Activated naive CD4-positive, alpha-beta T cell treated with anti-CD3 and anti-CD28 coated beads, Interleukin-2, amount 10 ng/mL, durations not matched to agents 7 days and 5 days (primary cell): ENCODE measurements around the gene ZFP62.

ENCODE experiments used
- CTCF ChIA-PET: fragments of 350-600 bp; sonication (Branson Sonifier 250); formaldehyde crosslinking; loops from one replicate; lab custom pipeline; 2021; ENCODE audit warnings: antibody characterized with exemption; lab: Charles Lee
- DNase-seq: peaks from one replicate; pipeline ENCODE4 v3.0.0-alpha.2; 2020
- H3K27ac Mint-ChIP-seq: one replicate; pipeline ENCODE4 v1.8.0; 2021; ENCODE audit warnings: mild to moderate bottlenecking, moderate library complexity, mixed read lengths
- H3K27me3 Mint-ChIP-seq: one replicate; pipeline ENCODE4 v1.8.0; 2021; ENCODE audit warnings: mild to moderate bottlenecking, mixed read lengths
- H3K36me3 Mint-ChIP-seq: one replicate; pipeline ENCODE4 v1.8.0; 2021; ENCODE audit warnings: mixed read lengths
- H3K4me1 Mint-ChIP-seq: one replicate; pipeline ENCODE4 v1.8.0; 2021; ENCODE audit warnings: mixed read lengths
- H3K4me3 Mint-ChIP-seq: one replicate; pipeline ENCODE4 v1.8.0; 2021; ENCODE audit warnings: mild to moderate bottlenecking, moderate library complexity, mixed read lengths
- H3K9me3 Mint-ChIP-seq: one replicate; pipeline ENCODE4 v1.8.0; 2021; ENCODE audit warnings: mixed read lengths

Gene ZFP62

DNA sequence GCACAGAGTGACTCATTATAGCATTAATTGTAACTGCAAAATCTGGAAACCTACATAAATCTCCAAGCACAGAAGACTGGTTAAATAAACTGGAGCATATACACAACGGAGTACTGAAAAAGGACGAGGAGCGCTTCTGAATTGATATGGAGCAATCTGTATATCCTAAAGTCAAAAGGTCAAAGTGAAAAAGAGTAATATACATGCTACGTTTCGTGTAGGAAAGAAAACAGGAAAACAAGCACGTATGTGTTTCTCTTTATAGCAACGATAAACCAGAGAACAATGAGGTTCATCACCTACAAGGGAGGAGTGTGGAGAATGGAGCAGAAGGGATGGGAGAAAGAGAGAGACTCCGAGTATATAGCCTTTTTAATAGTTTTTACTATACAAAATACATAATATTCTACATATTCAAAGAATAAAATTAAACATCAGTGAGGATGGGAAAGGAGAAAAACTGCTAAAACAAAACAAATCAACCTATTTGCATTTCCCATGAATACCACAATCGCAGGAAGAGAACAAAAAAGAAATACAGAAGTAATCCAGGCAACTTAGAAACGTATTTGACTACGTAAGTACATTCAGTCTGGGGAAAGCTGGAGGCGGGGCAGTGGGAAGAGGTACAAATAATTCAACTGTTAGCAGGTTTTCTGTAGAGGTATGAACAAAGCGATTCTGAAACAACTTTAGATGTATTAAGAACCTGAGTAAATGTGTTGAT, 7.8 kb downstream of the ZFP62 start:
- no peaks in the 10 kb centered on the region for H3K4me1 Mint-ChIP-seq
- peaks cover 76% of the 10 kb centered on the region for H3K36me3 Mint-ChIP-seq
- H3K4me3 Mint-ChIP-seq = no peak overlapping the region
- no peaks in the 10 kb centered on the region for H3K27me3 Mint-ChIP-seq
- H3K9me3 Mint-ChIP-seq = peaks cover 41% of the 10 kb centered on the region
- CTCF ChIA-PET = no interaction called here
- no peak for DNase-seq
- no peak overlapping the region for H3K27ac Mint-ChIP-seq

DNA sequence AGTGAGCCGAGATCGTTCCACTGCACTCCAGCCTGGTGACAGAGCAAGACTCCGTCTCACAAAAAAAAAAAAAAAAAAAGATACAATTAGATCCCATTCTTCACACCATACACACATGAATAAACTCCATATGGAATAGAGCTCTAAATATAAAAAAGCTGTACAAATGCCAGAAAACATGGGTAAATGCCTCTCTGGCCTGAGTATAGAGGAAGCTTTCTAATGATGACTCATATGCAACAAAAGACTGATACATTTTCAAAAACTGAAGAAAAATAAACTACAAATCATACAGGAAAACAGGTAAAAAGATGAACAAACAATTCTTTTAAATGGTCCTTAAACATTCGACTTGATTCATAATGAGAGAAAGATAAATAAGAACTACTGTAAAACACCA, 8.6 kb downstream of the ZFP62 start:
- Mint-ChIP-seq H3K27me3 (no peaks in the 10 kb centered on the region), H3K36me3 (peaks cover 83% of the 10 kb centered on the region), H3K4me3 (no peak overlapping the region), H3K27ac (no peak overlapping the region), H3K4me1 (no peaks in the 10 kb centered on the region), H3K9me3 (peaks cover 49% of the 10 kb centered on the region)
- CTCF ChIA-PET = interaction anchor here (1.0 kb wide), 1 partner anchor 16 kb away, joined by 3 read pairs; no protein-coding TSS in a partner anchor
- no peak for DNase-seq

DNA sequence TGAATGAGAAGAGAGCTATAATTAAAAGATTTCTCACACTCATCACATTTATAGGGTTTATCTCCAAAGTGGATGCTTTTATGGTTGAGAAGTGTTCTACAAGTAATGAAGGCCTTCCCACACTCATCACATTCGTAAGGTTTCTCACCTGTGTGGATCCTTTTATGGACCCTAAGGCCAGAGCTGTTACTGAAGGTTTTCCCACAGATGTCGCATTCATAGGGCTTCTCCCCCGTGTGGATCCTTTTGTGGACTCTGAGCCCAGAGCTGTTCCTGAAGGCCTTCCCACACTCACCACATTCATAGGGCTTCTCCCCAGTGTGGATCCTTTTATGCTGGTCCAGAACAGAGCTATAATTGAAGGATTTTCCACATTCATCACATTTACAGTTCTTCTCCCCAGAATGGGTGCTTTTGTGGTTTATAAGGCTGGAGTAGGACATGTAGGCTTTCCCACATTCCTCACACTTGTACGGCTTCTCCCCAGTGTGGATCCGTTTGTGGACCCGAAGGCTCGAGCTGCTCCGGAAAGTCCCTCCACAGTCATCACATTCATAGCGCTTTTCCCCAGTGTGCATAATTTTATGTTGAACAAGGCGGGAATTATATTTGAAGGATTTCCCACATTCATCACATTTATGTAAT, 10.5 kb downstream of the ZFP62 start:
- DNase-seq = no peak

DNA sequence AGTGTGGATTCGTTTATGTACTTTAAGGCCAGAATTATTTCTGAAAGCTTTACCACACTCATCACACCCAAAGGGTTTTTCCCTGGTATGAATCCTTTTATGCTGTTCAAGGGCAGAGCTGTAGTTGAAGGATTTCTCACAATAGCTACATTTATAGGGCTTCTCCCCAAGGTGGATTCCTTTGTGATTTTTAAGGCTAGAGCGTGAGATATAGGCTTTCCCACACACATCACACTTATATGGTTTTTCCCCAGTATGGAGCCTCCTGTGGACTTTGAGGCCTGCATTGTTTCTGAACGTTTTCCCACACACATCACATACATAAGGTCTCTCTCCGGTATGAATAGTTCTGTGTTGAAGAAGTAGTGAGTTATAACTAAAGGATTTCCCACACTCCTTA, 11.2 kb downstream of the ZFP62 start:
- Mint-ChIP-seq H3K9me3 (peaks cover 71% of the 10 kb centered on the region), H3K27me3 (no peaks in the 10 kb centered on the region), H3K36me3 (peaks cover 88% of the 10 kb centered on the region), H3K4me1 (no peaks in the 10 kb centered on the region), H3K27ac (no peak overlapping the region), H3K4me3 (no peak overlapping the region)
- CTCF ChIA-PET = interaction anchor here (1.0 kb wide), 1 partner anchor 14 kb away, joined by 3 read pairs; no protein-coding TSS in a partner anchor
- no peak for DNase-seq

More for the DNA sequence above, 10.5 kb downstream of the ZFP62 start:
- CTCF ChIA-PET = interaction anchor here (1.0 kb wide), 2 partner anchors 13 to 18 kb away, joined by 3 to 4 read pairs; no protein-coding TSS in a partner anchor
- Mint-ChIP-seq H3K9me3 (peaks cover 69% of the 10 kb centered on the region), H3K27ac (no peak overlapping the region), H3K4me1 (no peaks in the 10 kb centered on the region), H3K4me3 (no peak overlapping the region), H3K36me3 (peaks cover 91% of the 10 kb centered on the region), H3K27me3 (no peaks in the 10 kb centered on the region)

DNA sequence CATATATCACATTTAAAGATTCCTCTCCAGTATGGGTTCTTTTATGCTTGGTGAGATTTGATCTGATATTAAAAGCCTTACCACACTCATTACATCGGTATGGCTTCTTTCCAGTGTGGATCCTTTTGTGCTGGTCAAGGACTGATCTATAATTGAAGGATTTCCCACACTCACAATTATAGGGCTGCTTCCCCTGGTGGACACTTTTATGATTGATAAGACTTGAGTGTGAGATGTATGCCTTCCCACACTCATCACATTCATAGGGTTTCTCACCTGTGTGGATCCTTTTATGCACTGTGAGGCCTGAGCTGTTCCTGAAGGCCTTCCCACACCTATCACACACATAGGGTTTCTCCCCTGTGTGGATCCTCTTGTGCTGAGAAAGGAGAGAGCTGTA, 12.2 kb downstream of the ZFP62 start:
- Mint-ChIP-seq H3K4me1 (no peaks in the 10 kb centered on the region), H3K4me3 (no peak overlapping the region), H3K36me3 (peaks cover 83% of the 10 kb centered on the region), H3K9me3 (peaks cover 71% of the 10 kb centered on the region), H3K27me3 (no peaks in the 10 kb centered on the region), H3K27ac (no peak overlapping the region)
- DNase-seq = no peak
- CTCF ChIA-PET = no interaction called here

DNA sequence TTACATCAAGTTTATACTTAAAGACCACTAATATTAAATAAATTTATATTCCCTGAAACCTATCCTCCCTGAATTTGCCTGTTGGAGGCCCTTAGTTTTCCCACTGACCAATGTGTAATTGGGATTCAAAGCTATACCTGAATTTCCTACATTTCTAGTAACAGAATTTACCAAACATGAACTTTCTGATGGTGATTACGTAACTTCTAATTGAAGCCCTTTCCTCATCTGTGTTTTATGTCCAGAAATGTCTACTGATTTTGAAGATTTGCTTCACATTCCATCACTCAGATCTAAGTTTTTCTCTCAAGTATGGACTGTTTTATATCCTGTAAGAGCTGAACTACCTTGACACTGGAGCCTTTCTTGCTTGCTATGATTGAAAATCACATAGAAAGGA, 12.8 kb downstream of the ZFP62 start:
- CTCF ChIA-PET = no interaction called here
- H3K36me3 Mint-ChIP-seq = peaks cover 78% of the 10 kb centered on the region
- DNase-seq = no peak
- H3K27me3 Mint-ChIP-seq = no peaks in the 10 kb centered on the region
- no peak overlapping the region for H3K27ac Mint-ChIP-seq
- no peaks in the 10 kb centered on the region for H3K4me1 Mint-ChIP-seq
- H3K4me3 Mint-ChIP-seq = no peak overlapping the region
- peaks cover 71% of the 10 kb centered on the region for H3K9me3 Mint-ChIP-seq

DNA sequence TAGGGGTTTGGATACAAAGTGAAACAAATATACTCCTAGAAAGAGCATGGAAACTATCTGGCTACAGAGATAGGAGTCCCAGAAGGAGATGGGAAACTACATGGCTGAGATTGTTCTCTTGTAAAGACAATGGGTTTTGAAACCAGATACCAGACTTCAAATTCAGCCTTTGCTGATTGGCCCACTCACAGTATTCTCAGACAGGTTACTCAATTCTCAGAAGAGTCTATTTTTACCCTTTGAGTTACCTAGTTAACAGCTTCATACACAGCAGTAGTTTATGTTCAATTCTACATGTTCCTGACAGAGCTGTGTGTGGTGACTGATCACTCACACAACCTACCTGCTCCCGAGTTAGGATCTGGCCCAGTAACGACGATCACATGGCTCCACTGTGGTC, 14.1 kb downstream of the ZFP62 start:
- CTCF ChIA-PET = interaction anchor here (1.0 kb wide), 1 partner anchor 10 kb away, joined by 3 read pairs; no protein-coding TSS in a partner anchor
- Mint-ChIP-seq H3K36me3 (peaks cover 70% of the 10 kb centered on the region), H3K4me1 (no peaks in the 10 kb centered on the region), H3K27ac (no peak overlapping the region), H3K27me3 (no peaks in the 10 kb centered on the region), H3K4me3 (no peak overlapping the region), H3K9me3 (peaks cover 66% of the 10 kb centered on the region)
- no peak for DNase-seq

DNA sequence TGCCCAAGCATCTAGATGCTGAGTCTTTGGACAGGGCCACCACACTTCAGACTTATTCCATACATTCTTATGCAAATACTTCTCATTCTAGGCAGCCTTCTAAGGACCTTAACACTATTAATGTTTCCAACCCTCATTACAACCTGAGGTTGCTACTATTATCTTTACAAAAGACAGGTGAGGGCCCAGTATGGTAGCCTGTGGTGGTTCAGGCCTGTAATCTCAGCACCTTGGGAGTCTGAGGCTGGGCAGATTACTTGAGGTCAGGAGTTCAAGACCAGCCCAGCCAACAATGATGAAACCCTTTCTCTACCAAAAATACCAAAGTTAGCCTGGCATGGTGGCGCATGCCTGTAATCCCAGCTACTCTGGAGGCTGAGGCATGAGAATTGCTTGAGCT, 16.2 kb downstream of the ZFP62 start:
- no peak overlapping the region for H3K4me3 Mint-ChIP-seq
- CTCF ChIA-PET = no interaction called here

DNA sequence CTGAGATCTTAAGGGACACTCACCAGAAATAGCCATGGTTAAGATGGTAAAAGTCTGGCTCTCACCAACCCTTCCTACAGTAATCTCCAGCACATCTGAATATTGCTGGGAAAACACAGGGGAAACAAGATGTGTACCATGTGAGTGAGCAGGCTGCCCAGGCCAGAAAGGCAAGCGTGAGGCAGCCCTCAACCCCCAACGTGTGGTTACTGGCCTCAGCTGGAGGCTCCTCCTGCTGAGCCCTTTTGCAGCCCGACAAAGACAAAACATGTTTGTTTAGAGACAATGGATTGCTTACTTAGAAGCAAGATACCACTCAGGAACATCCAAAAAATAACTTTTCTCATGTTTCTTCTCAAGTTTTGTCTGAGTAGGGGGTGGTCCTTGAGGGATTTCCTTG, 16.6 kb downstream of the ZFP62 start:
- H3K4me1 Mint-ChIP-seq = no peaks in the 10 kb centered on the region
- peaks cover 48% of the 10 kb centered on the region for H3K36me3 Mint-ChIP-seq
- CTCF ChIA-PET = no interaction called here
- no peak for DNase-seq
- no peaks in the 10 kb centered on the region for H3K27me3 Mint-ChIP-seq
- H3K27ac Mint-ChIP-seq = no peak overlapping the region
- H3K4me3 Mint-ChIP-seq = no peak overlapping the region
- H3K9me3 Mint-ChIP-seq = peaks cover 45% of the 10 kb centered on the region

More for the DNA sequence above, 16.2 kb downstream of the ZFP62 start:
- Mint-ChIP-seq H3K27ac (no peak overlapping the region), H3K36me3 (peaks cover 52% of the 10 kb centered on the region), H3K9me3 (peaks cover 49% of the 10 kb centered on the region), H3K27me3 (no peaks in the 10 kb centered on the region), H3K4me1 (no peaks in the 10 kb centered on the region)
- no peak for DNase-seq

DNA sequence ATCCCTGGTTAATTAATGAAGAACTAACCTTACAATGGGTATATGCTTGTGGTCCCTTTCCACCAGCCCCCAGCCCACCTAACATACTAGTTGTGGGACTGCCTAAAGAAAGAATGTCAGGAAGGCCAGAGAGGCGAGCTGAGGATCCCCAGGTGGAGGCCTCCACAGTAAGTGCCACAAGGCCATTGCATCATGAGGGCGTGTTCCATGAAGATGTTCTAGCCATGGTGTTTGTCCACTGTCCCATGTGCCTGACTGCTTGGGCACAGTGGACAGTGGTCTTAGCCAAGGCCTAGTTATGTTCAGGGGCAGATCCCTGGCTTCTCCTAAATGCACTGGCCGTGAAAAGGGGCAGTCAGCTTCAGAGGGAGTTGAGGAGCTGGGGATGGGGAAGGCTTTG, 21.1 kb downstream of the ZFP62 start:
- Mint-ChIP-seq H3K27me3 (no peaks in the 10 kb centered on the region), H3K9me3 (peaks cover 7% of the 10 kb centered on the region), H3K27ac (no peak overlapping the region), H3K4me3 (no peak overlapping the region), H3K4me1 (peaks cover 6% of the 10 kb centered on the region), H3K36me3 (peaks cover 37% of the 10 kb centered on the region)
- no peak for DNase-seq
- CTCF ChIA-PET = no interaction called here

DNA sequence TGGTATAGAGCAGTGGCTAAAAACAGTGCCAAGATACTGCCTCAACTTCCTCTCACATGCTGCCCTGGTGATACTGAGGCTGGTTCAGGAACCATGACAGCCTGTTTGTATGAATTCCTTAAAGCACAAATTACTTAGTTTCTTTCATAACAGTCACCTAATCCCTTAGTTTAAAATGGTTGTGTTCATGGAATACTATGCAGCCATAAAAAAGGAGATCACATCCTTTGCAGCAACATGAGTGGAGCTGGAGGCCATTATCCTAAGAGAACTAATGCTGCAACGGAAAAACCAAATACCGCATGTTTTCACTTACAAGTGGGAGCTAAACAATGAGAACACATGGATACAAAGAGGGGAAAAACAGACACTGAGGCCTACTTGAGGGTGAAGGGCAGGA, 21.8 kb downstream of the ZFP62 start:
- Mint-ChIP-seq H3K4me1 (peaks cover 13% of the 10 kb centered on the region), H3K36me3 (peaks cover 43% of the 10 kb centered on the region), H3K27ac (no peak overlapping the region), H3K4me3 (no peak overlapping the region), H3K27me3 (no peaks in the 10 kb centered on the region), H3K9me3 (peaks cover 7% of the 10 kb centered on the region)
- no peak for DNase-seq
- CTCF ChIA-PET = no interaction called here

DNA sequence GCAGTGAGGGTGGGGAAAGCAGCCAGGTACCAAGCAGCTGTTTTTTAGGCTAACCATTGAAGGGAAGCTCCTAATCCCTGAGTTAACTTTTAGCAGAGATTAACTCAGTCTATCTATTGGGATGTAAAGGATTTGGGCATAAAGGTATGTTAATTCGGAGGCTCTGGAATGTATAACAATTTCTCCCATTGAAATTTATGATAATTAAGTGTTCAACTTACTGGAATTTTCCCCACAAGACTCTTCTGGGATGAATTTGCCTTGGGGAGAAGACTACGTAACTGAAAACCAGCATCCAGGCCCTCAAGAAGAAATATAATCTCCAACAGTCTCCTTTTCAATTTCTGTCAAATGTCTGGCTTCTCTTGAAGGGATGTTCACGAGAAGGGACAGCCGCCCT, 23.6 kb downstream of the ZFP62 start:
- peaks cover 7% of the 10 kb centered on the region for H3K9me3 Mint-ChIP-seq
- H3K27ac Mint-ChIP-seq = no peak overlapping the region
- peaks cover 50% of the 10 kb centered on the region for H3K36me3 Mint-ChIP-seq
- H3K4me1 Mint-ChIP-seq = peaks cover 28% of the 10 kb centered on the region
- CTCF ChIA-PET = interaction anchor here (1.1 to 1.4 kb wide), 2 partner anchors 10 to 27 kb away, joined by 3 read pairs; no protein-coding TSS in a partner anchor
- no peaks in the 10 kb centered on the region for H3K27me3 Mint-ChIP-seq
- no peak for DNase-seq
- no peak overlapping the region for H3K4me3 Mint-ChIP-seq

DNA sequence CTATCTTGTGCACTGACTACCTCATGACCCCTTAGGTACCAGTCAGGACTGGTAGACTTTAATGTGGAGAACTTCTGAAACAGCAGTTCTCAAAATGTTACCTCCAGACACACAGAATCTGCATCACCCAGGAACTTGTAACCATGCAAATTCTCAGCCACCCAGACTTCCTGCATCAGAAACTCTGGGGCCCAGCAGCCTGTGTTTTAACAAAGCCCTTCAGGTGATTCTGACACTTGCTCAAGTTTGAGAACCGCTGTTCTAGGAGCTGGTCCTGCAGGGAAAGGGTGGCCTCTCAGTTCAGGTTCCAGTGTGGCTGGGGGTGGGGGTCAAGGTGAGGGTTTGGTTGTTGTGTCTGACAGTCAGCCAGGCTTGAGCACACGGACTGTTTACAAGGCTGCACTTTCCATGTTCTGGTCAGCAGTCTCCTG, 28.4 kb downstream of the ZFP62 start:
- CTCF ChIA-PET = interaction anchor here (1.0 to 1.2 kb wide), 2 partner anchors 10 to 30 kb away, joined by 3 read pairs; no protein-coding TSS in a partner anchor
- Mint-ChIP-seq H3K36me3 (peaks cover 62% of the 10 kb centered on the region), H3K9me3 (peaks cover 3% of the 10 kb centered on the region), H3K4me3 (peak overlapping the region; percentile 99), H3K27me3 (peaks cover 4% of the 10 kb centered on the region), H3K27ac (peak overlapping the region; percentile 99), H3K4me1 (peaks cover 47% of the 10 kb centered on the region)
- DNase-seq = peak; percentile 72

DNA sequence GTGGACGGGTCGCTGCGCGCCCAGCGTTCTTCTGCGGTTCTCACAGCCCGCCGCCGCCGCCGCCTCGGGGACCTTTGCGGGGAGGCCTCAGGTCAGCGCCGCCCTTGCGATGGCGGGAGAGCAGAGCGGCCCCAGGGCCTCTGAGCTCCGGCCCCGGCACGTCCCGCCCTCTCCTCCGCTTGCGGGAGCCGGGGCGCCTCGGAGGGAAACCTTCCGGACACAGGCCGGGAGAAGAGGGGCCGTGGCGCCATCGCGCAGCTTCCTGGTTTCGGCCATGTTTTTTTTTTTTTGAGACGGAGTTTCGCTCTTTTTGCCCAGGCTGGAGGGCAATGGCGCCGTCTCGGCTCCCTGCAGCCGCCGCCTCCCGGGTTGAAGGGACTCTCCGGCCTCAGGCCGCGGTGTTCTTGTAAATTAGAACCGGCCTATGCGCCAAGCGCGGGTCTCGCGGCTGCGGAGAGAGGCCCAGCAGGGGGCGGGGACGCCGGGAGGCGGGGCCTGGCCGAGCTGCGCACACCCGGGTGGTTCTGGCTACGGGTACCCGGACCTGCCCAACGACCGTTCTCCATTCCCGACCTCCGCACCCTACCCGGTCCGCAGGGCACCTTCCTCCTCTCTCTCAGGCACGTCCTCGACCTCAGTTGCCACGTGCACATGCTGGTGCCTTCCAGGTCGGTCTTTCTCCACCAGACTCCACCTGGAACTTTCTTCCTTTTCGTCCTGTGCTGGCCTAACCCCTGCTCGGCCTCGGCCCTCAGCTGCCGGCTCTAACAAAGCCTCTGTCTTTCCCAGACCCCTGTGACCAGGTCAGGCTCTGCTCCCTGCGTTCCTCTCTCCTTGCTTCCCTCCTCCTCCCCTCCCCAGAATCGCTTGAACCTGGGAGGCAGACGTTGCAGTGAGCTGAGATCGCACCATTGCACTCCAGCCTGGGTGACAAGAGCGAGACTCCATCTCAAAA, 29.7 kb downstream of the ZFP62 start:
- peak; percentile 81 for DNase-seq
- peaks cover 3% of the 10 kb centered on the region for H3K9me3 Mint-ChIP-seq
- H3K4me1 Mint-ChIP-seq = peaks cover 47% of the 10 kb centered on the region
- peaks cover 57% of the 10 kb centered on the region for H3K36me3 Mint-ChIP-seq
- H3K27me3 Mint-ChIP-seq = peaks cover 4% of the 10 kb centered on the region
- peak overlapping the region; percentile 99 for H3K4me3 Mint-ChIP-seq
- H3K27ac Mint-ChIP-seq = peak overlapping the region; percentile 99
- CTCF ChIA-PET = interaction anchor here (0.9 to 2.4 kb wide), 7 partner anchors 18 to 42 kb away, joined by 3 to 11 read pairs (median 5); partner anchors contain the start of gene MGAT1
